GM12892 (cell line): ENCODE results near the gene DPP6.

Experiments
- POLR2A ChIP-seq: IDR thresholded peaks from 2 replicates; pipeline ENCODE4 v1.6.1; 2011; ENCODE audit warnings: low read depth, low read length, control low read depth
- TAF1 ChIP-seq: IDR thresholded peaks from 2 replicates; pipeline ENCODE4 v1.6.1; 2011; ENCODE audit warnings: low read depth, mild to moderate bottlenecking, control low read depth, low read length, borderline replicate concordance

- TF ChIP-seq POLR2A, result no peak
- no peak for TF ChIP-seq TAF1
Measured at GRCh38 chr7:154387252-154387651, 335.1 kb downstream of the DPP6 start.
